NCI-H2196 treated with DMSO at 0.1 percent for 48 hours (cell line): Measurements from ENCODE around the gene VHLL.
A peak's percentile ranks its signal among the peaks of the same experiment; 100 is the strongest.
"Not testable (repeated sequence)": the region's sequence is repeated elsewhere in the genome, so short reads cannot be mapped to it uniquely, and the experiment has no call there.

Experiments
- DNase-seq: peaks from one replicate; lab custom pipeline; 2025; ENCODE audit not compliant: unreplicated experiment; lab: John Stamatoyannopoulos, UW

The VHLL gene

GRCh38 chr1:156298852-156299357, at the start of gene VHLL:
VHLL (minus strand) TSS chr1:156299307; CDS start chr1:156299189, 118 bp downstream.
- no peak for DNase-seq

GRCh38 chr1:156347331-156347730, 48.2 kb upstream of the VHLL start:
- DNase-seq, result no peak

GRCh38 chr1:156346636-156347035, 47.5 kb upstream of the VHLL start:
- DNase-seq, result no peak

GRCh38 chr1:156346035-156346434, 46.9 kb upstream of the VHLL start:
- DNase-seq, result not testable (repeated sequence)

GRCh38 chr1:156344409-156344808, 45.3 kb upstream of the VHLL start:
- DNase-seq, result no peak

- DNase-seq, result no peak
These were observed 43.3 kb upstream of the VHLL start for GRCh38 chr1:156342166-156342955.

GRCh38 chr1:156338180-156338976, 39.3 kb upstream of the VHLL start, which contains the start of the genes CCT3 and TSACC:
CCT3 (minus strand) TSS chr1:156338292; CDS start chr1:156338184, 108 bp downstream.
TSACC (plus strand) TSS chr1:156338526; CDS start chr1:156339758, 1,232 bp downstream.
- DNase-seq, result peak; percentile 99

- no peak for DNase-seq
These were observed 38.7 kb upstream of the VHLL start for GRCh38 chr1:156337888-156338179.

GRCh38 chr1:156337052-156337887, 38.2 kb upstream of the VHLL start:
- DNase-seq, result no peak

GRCh38 chr1:156336242-156336641, 37.1 kb upstream of the VHLL start:
- DNase-seq, result no peak

- DNase-seq, result not testable (repeated sequence)
These were observed 24.1 kb upstream of the VHLL start for GRCh38 chr1:156323179-156323578.

- no peak for DNase-seq
These were observed 21.5 kb upstream of the VHLL start for GRCh38 chr1:156320560-156320959.

- DNase-seq, result peak; percentile 17
These were observed 20.6 kb upstream of the VHLL start for GRCh38 chr1:156319664-156320063.

GRCh38 chr1:156316909-156317308, 17.8 kb upstream of the VHLL start:
- DNase-seq, result no peak

- no peak for DNase-seq
These were observed 11.9 kb upstream of the VHLL start for GRCh38 chr1:156310962-156311361.

GRCh38 chr1:156308078-156308477, 9.0 kb upstream of the VHLL start:
- no peak for DNase-seq

- no peak for DNase-seq
These were observed 6.1 kb upstream of the VHLL start for GRCh38 chr1:156305215-156305614.

GRCh38 chr1:156303241-156303640, 4.1 kb upstream of the VHLL start:
- DNase-seq, result no peak

- DNase-seq, result peak; percentile 11
These were observed 3.6 kb downstream of the VHLL start, which contains the start of gene GLMP for GRCh38 chr1:156295391-156295947. GLMP (minus strand) TSS chr1:156295679; CDS start chr1:156295645, 34 bp downstream.

- DNase-seq, result no peak
These were observed 5.2 kb downstream of the VHLL start for GRCh38 chr1:156293895-156294294.

- DNase-seq, result no peak
These were observed 6.0 kb downstream of the VHLL start for GRCh38 chr1:156293098-156293434.
